HL-60 (cell line): Measurements from ENCODE around the gene MYH10.

Experiments
- DNase-seq, 2 experiments: peaks; one replicate each; pipeline ENCODE4 v3.0.0-alpha.2; 2010 to 2020; ENCODE audit warnings: low read depth in 1 of 2, low spot score in 1 of 2
- H3K27ac ChIP-seq: fragments of 250-450 bp; sonication (Bioruptor Pico); replicated peaks from 2 replicates; pipeline ENCODE4 v1.5.1; 2020; ENCODE audit warnings: mild to moderate bottlenecking, moderate library complexity
- H3K27me3 ChIP-seq: fragments of 250-450 bp; sonication (Bioruptor Pico); 2 replicates; pipeline ENCODE4 v1.5.1; 2021; ENCODE audit warnings: mild to moderate bottlenecking, moderate library complexity; ENCODE audit not compliant: insufficient read depth, poor library complexity, severe bottlenecking
- H3K4me3 ChIP-seq: replicated peaks from 2 replicates; pipeline ENCODE4 v1.5.1; 2011; ENCODE audit warnings: mild to moderate bottlenecking, control low read depth, low read length; ENCODE audit not compliant: insufficient read depth
- GABPA ChIP-seq: IDR thresholded peaks from 2 replicates; pipeline ENCODE4 v1.6.1; 2012; ENCODE audit warnings: low read depth
- POLR2AphosphoS5 ChIP-seq: IDR thresholded peaks from 2 replicates; pipeline ENCODE4 v1.6.1; 2012; ENCODE audit warnings: low read depth
- SPI1 ChIP-seq: IDR thresholded peaks from 2 replicates; pipeline ENCODE4 v1.6.1; 2012; ENCODE audit warnings: low read depth, mild to moderate bottlenecking, borderline replicate concordance
- TF ChIP-seq, protein P1 (sequence below): IDR thresholded peaks from one replicate; pipeline ENCODE4 v1.5.1; 2011; ENCODE audit warnings: low read length, control low read depth, inconsistent platforms; ENCODE audit not compliant: insufficient read depth
- TF ChIP-seq, protein P2 (sequence below): IDR thresholded peaks from 2 replicates; pipeline ENCODE4 v1.6.1; 2012; ENCODE audit warnings: low read depth; ENCODE audit not compliant: insufficient replicate concordance

Gene MYH10

GRCh38 chr17:8614988-8615387 is 15.5 kb downstream of the MYH10 start:
- no peak overlapping the region for H3K27ac ChIP-seq
- no peaks in the 10 kb centered on the region for H3K27me3 ChIP-seq
- DNase-seq: no peak
- no peak overlapping the region for H3K4me3 ChIP-seq
- TF ChIP-seq, protein P1, sequence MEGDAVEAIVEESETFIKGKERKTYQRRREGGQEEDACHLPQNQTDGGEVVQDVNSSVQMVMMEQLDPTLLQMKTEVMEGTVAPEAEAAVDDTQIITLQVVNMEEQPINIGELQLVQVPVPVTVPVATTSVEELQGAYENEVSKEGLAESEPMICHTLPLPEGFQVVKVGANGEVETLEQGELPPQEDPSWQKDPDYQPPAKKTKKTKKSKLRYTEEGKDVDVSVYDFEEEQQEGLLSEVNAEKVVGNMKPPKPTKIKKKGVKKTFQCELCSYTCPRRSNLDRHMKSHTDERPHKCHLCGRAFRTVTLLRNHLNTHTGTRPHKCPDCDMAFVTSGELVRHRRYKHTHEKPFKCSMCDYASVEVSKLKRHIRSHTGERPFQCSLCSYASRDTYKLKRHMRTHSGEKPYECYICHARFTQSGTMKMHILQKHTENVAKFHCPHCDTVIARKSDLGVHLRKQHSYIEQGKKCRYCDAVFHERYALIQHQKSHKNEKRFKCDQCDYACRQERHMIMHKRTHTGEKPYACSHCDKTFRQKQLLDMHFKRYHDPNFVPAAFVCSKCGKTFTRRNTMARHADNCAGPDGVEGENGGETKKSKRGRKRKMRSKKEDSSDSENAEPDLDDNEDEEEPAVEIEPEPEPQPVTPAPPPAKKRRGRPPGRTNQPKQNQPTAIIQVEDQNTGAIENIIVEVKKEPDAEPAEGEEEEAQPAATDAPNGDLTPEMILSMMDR: no peak
- TF ChIP-seq, protein P2, sequence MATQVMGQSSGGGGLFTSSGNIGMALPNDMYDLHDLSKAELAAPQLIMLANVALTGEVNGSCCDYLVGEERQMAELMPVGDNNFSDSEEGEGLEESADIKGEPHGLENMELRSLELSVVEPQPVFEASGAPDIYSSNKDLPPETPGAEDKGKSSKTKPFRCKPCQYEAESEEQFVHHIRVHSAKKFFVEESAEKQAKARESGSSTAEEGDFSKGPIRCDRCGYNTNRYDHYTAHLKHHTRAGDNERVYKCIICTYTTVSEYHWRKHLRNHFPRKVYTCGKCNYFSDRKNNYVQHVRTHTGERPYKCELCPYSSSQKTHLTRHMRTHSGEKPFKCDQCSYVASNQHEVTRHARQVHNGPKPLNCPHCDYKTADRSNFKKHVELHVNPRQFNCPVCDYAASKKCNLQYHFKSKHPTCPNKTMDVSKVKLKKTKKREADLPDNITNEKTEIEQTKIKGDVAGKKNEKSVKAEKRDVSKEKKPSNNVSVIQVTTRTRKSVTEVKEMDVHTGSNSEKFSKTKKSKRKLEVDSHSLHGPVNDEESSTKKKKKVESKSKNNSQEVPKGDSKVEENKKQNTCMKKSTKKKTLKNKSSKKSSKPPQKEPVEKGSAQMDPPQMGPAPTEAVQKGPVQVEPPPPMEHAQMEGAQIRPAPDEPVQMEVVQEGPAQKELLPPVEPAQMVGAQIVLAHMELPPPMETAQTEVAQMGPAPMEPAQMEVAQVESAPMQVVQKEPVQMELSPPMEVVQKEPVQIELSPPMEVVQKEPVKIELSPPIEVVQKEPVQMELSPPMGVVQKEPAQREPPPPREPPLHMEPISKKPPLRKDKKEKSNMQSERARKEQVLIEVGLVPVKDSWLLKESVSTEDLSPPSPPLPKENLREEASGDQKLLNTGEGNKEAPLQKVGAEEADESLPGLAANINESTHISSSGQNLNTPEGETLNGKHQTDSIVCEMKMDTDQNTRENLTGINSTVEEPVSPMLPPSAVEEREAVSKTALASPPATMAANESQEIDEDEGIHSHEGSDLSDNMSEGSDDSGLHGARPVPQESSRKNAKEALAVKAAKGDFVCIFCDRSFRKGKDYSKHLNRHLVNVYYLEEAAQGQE: no peak

DNA sequence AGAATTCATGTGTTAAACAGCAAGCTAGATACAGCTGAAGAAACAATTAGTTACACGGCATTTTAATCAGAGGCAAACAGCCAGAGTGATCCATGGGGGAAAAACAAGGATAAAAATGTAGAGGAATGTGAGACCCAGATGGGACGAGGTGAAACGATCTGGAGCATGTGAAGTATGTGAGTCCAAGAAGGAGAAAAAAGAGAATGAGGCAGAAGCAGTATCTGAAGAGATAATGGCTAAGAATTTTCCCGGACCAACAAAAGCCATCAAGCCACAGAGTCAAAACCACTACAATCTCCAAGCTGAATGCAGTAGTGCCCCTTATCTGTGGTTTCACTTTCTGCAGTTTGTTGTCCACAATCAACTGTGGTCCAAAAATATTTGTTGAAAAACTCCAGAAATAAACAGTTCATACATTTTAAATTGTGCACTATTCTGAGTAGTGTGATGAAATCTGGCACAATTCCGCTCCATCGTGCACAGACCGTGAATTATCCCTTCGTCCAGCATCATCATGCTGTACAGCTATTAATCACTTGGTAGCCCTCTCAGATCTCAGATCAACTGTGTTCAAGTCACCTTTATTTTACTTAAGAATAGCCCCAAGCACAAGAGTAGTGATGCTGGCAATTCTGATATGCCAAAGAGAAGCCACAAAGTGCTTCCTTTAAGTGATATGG is 18.8 kb downstream of the MYH10 start:
- H3K4me3 ChIP-seq: no peak overlapping the region
- no peaks in the 10 kb centered on the region for H3K27me3 ChIP-seq
- H3K27ac ChIP-seq: no peak overlapping the region
- TF ChIP-seq GABPA (no peak), SPI1 (no peak), POLR2AphosphoS5 (no peak)
- TF ChIP-seq, protein P2: no peak
- TF ChIP-seq, protein P1: no peak
- no peak for DNase-seq

DNA sequence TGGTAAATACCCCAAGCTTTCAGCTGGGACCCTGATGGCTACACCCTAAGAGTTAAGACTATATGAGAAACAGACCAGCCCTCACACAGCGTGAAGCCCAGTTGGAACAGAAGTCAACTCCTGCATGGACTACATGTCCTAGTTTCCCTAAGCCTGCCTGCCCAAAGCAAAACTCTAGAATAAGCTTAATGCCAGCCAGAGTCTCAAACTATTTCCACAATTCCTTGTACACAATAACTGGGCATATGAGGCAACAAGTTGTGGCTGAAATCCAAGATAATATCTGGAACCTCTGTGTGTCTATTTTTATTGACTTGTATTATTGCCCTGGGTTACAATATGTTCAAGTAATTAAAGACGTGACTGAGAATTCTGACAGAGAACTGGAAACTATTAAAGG is 19.4 kb downstream of the MYH10 start:
- no peak for TF ChIP-seq SPI1
- TF ChIP-seq POLR2AphosphoS5: no peak
- TF ChIP-seq, protein P2: no peak
- TF ChIP-seq GABPA: no peak
- TF ChIP-seq, protein P1: no peak
- no peak overlapping the region for H3K4me3 ChIP-seq
- H3K27me3 ChIP-seq: no peaks in the 10 kb centered on the region
- H3K27ac ChIP-seq: no peak overlapping the region
- no peak for DNase-seq
